DOHH2 (cell line): ENCODE measurements around the gene STRN4.

Experiments
- H3F3A ChIP-seq: fragments of 200-600 bp; sonication (generic), shearing (Covaris generic); 2 replicates; pipeline ENCODE4 v1.6.0; 2016; ENCODE audit warnings: antibody characterized with exemption, mild to moderate bottlenecking; ENCODE audit not compliant: control insufficient read depth, insufficient read depth
- H3K27ac ChIP-seq: fragments of 200-600 bp; sonication (generic); 2 replicates; pipeline ENCODE4 v1.5.1; 2014; ENCODE audit warnings: low read depth, mild to moderate bottlenecking, low read length, moderate library complexity
- H3K27me3 ChIP-seq: fragments of 200-600 bp; sonication (generic); 2 replicates; pipeline ENCODE4 v1.6.1; 2014; ENCODE audit warnings: mild to moderate bottlenecking, low read length, mixed read lengths; ENCODE audit not compliant: control insufficient read depth
- H3K36me3 ChIP-seq: fragments of 200-600 bp; sonication (generic); 2 replicates; pipeline ENCODE4 v1.6.1; 2014; ENCODE audit warnings: mild to moderate bottlenecking, low read length, moderate library complexity, mixed read lengths; ENCODE audit not compliant: control insufficient read depth
- H3K4me1 ChIP-seq: fragments of 200-600 bp; sonication (generic); 2 replicates; pipeline ENCODE4 v1.6.1; 2014; ENCODE audit warnings: mild to moderate bottlenecking, low read length, mixed read lengths; ENCODE audit not compliant: control insufficient read depth
- H3K4me2 ChIP-seq: fragments of 200-600 bp; sonication (generic); 2 replicates; pipeline ENCODE4 v1.6.0; 2014; ENCODE audit warnings: mild to moderate bottlenecking, low read length, moderate library complexity
- H3K4me3 ChIP-seq: fragments of 200-600 bp; sonication (generic); 2 replicates; pipeline ENCODE4 v1.5.1; 2014; ENCODE audit warnings: mild to moderate bottlenecking, low read length, mixed read lengths
- H3K79me2 ChIP-seq: fragments of 200-600 bp; sonication (generic); 2 replicates; pipeline ENCODE4 v1.6.1; 2014; ENCODE audit warnings: mild to moderate bottlenecking, low read length, mixed read lengths; ENCODE audit not compliant: control insufficient read depth
- H3K9me2 ChIP-seq: fragments of 200-600 bp; sonication (generic); replicated peaks from 2 replicates; pipeline ENCODE4 v1.6.1; 2014; ENCODE audit warnings: mild to moderate bottlenecking, low read length, mixed read lengths; ENCODE audit not compliant: control insufficient read depth
- H3K9me3 ChIP-seq: fragments of 200-600 bp; sonication (generic); 2 replicates; pipeline ENCODE4 v1.6.1; 2014; ENCODE audit warnings: antibody characterized with exemption, low read length, mixed read lengths; ENCODE audit not compliant: control insufficient read depth, insufficient read depth
- H4K20me1 ChIP-seq: fragments of 200-600 bp; sonication (generic); 2 replicates; pipeline ENCODE4 v1.6.0; 2014; ENCODE audit warnings: low read depth, mild to moderate bottlenecking, antibody characterized with exemption, low read length, moderate library complexity; ENCODE audit not compliant: control insufficient read depth, insufficient read depth
- EZH2phosphoT487 ChIP-seq: fragments of 200-600 bp; sonication (generic); IDR thresholded peaks from 2 replicates; pipeline ENCODE4 v1.6.1; 2017; ENCODE audit warnings: borderline replicate concordance, mild to moderate bottlenecking, antibody characterized with exemption, low read length, moderate library complexity, mixed read lengths
- TF ChIP-seq, protein P1 (sequence below): fragments of 200-600 bp; sonication (generic); IDR thresholded peaks from one replicate; pipeline ENCODE4 v1.5.1; 2014; ENCODE audit warnings: antibody characterized with exemption, mild to moderate bottlenecking, low read depth, low read length; ENCODE audit not compliant: poor library complexity, severe bottlenecking

The STRN4 gene

DNA sequence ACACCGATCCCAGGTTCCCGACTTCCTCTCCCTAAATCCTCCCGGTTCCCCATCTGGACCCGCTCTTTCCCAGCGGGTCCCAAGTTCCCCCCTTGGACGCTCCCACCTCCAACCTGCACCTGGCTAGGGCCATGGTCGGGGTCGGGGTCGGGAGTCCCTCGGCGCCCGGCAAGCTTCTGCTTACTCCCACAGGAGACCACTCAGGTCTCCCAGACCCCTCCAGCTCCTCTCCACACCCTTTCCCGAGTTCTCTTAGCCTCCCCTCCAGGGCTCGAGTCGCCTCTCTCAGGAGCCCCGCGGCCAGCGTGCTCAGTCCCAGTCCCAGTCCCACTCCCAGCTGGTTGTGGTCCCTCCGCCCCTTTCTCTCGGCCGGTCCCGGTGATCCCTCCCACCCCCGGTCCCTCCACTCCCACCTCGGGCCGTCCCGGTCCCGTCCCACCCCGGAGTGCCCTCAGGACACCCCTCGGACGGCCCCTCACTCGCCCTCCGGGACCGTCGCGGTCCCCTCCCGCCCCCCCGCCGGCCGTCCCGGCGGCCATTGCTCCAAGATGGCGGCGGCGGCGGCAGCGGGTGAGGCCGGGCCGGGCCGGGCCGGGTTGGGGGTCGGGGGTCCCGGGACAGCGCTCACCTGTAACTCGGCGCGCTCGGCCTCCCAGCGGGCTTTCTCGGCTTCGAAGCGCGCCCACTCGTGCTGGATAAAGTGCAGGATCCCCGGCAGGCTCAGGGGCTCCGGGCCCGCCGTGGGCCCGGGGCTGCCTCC lies 549 bp downstream of the STRN4 start, which contains the start of gene FKRP:
Gene FKRP (plus strand): TSS at position 537 of the 760 bp plus-strand sequence. CDS start 9,394 bp downstream, outside the sequence.
- H3K4me2 ChIP-seq, result peak within 1 kb of the TSS; percentile 95
- peak within 1 kb of the TSS; percentile 45 for H3K27ac ChIP-seq
- no peaks in the 10 kb centered on the region for H3K9me3 ChIP-seq
- H3K4me3 ChIP-seq, result peak within 1 kb of the TSS; percentile 92
- H3K9me2 ChIP-seq, result no peaks in the 10 kb centered on the region
- peaks cover 56% of the 10 kb centered on the region for H3K36me3 ChIP-seq
- peaks cover 63% of the 10 kb centered on the region for H3K79me2 ChIP-seq
- TF ChIP-seq, protein P1, sequence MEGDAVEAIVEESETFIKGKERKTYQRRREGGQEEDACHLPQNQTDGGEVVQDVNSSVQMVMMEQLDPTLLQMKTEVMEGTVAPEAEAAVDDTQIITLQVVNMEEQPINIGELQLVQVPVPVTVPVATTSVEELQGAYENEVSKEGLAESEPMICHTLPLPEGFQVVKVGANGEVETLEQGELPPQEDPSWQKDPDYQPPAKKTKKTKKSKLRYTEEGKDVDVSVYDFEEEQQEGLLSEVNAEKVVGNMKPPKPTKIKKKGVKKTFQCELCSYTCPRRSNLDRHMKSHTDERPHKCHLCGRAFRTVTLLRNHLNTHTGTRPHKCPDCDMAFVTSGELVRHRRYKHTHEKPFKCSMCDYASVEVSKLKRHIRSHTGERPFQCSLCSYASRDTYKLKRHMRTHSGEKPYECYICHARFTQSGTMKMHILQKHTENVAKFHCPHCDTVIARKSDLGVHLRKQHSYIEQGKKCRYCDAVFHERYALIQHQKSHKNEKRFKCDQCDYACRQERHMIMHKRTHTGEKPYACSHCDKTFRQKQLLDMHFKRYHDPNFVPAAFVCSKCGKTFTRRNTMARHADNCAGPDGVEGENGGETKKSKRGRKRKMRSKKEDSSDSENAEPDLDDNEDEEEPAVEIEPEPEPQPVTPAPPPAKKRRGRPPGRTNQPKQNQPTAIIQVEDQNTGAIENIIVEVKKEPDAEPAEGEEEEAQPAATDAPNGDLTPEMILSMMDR, result no peak
- no peak for TF ChIP-seq EZH2phosphoT487
- H3K27me3 ChIP-seq, result no peaks in the 10 kb centered on the region
- peaks cover 37% of the 10 kb centered on the region for H3K4me1 ChIP-seq
- peaks cover 5% of the 10 kb centered on the region; the same call in 1 of the 2 replicates for H3F3A ChIP-seq
- peaks cover 29% of the 10 kb centered on the region for H4K20me1 ChIP-seq

GRCh38 chr19:46745030-46745429 lies 1.2 kb downstream of the STRN4 start:
- Histone ChIP-seq H3K9me2 (no peaks in the 10 kb centered on the region), H3K9me3 (no peaks in the 10 kb centered on the region), H3K4me1 (peaks cover 31% of the 10 kb centered on the region), H3K4me3 (peak overlapping the region; percentile 92), H3K27me3 (no peaks in the 10 kb centered on the region), H3K36me3 (peaks cover 54% of the 10 kb centered on the region), H3K27ac (no peak overlapping the region), H4K20me1 (peaks cover 29% of the 10 kb centered on the region), H3F3A (peaks cover 5% of the 10 kb centered on the region; the same call in 1 of the 2 replicates), H3K4me2 (peak overlapping the region; percentile 95), H3K79me2 (peaks cover 69% of the 10 kb centered on the region)
- TF ChIP-seq EZH2phosphoT487, result no peak
- TF ChIP-seq, protein P1, result no peak

DNA sequence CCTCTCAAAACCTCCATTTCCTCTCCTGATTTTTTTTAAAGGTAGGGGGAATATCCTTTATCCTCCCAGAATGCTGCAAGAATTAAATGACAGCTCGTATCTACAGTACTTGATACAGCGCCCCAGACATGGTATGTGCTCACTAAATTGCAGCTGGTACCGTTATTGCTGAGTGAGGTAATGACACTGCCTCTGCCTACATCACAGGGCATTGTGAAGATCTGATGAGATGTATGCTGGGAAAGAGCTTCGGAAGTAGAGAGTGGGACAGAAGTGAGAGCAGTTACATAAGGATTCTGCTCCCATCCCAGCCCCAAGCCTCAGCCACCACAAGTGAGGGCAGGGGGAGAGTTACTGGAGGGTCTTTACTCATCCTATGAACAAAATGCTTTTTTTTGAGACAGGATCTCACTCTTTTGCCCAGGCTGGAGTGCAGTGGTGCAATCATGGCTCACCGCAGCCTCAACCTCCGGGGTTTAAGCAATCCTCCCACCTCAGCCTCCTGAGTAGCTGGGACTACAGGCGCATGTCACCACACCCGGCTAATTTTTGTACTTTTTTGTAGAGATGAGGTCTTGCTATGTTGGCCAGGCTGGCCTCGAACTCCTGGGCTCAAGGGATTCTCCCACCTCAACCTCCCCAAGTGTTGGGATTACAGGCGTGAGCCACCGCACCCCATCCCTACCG lies 2.1 kb downstream of the STRN4 start:
- no peaks in the 10 kb centered on the region for H3K27me3 ChIP-seq
- H3K36me3 ChIP-seq, result peaks cover 56% of the 10 kb centered on the region
- peaks cover 28% of the 10 kb centered on the region for H3K4me1 ChIP-seq
- H3F3A ChIP-seq, result peaks cover 5% of the 10 kb centered on the region; the same call in 1 of the 2 replicates
- no peaks in the 10 kb centered on the region for H3K9me2 ChIP-seq
- H3K79me2 ChIP-seq, result peaks cover 78% of the 10 kb centered on the region
- H3K4me3 ChIP-seq, result peak overlapping the region; percentile 92
- H4K20me1 ChIP-seq, result peaks cover 29% of the 10 kb centered on the region
- TF ChIP-seq, protein P1, result no peak
- TF ChIP-seq EZH2phosphoT487, result no peak
- H3K4me2 ChIP-seq, result peak overlapping the region; percentile 95
- no peak overlapping the region for H3K27ac ChIP-seq
- H3K9me3 ChIP-seq, result no peaks in the 10 kb centered on the region
